ENCODE results near the gene TNFRSF1A.

DNA sequence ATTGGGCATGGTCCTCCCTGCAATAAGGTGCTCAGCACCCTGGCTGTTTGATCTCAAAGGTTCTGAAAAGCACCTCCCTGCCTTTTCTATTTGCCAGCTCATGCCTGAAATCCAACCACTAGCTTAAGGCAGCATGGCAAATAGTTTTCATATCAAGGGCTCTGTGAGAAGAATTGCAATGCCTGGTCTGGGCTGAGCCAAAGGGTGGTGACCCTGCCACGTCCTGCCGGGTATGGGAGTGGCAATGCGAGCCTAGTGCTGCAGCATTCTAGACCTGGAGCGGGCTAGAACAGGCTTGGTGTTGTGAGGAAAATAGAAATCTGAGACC is 35.8 kb upstream of the TNFRSF1A start:
- no peak for TF ChIP-seq REST (IDR thresholded peaks at IDR 0.05; ENCODE audit: insufficient replicate concordance, low read depth)
- TF ChIP-seq, protein P1, sequence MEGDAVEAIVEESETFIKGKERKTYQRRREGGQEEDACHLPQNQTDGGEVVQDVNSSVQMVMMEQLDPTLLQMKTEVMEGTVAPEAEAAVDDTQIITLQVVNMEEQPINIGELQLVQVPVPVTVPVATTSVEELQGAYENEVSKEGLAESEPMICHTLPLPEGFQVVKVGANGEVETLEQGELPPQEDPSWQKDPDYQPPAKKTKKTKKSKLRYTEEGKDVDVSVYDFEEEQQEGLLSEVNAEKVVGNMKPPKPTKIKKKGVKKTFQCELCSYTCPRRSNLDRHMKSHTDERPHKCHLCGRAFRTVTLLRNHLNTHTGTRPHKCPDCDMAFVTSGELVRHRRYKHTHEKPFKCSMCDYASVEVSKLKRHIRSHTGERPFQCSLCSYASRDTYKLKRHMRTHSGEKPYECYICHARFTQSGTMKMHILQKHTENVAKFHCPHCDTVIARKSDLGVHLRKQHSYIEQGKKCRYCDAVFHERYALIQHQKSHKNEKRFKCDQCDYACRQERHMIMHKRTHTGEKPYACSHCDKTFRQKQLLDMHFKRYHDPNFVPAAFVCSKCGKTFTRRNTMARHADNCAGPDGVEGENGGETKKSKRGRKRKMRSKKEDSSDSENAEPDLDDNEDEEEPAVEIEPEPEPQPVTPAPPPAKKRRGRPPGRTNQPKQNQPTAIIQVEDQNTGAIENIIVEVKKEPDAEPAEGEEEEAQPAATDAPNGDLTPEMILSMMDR (IDR thresholded peaks at IDR 0.05; ENCODE audit: insufficient read depth, low read length): no peak
- no peak for TF ChIP-seq POLR2AphosphoS5 (IDR thresholded peaks at IDR 0.05; ENCODE audit: low read depth)

Data from HL-60 (cell line).